HepG2 (cell line): ENCODE data around the gene GSDMA. TPM values are rescaled to one million over a fixed set of nuclear protein-coding genes. Genes with fewer than 3 reads are reported as not detected.

Experiments used
- ATAC-seq: fragments of 200-7000 bp; cut with Tn5 transposase; 3 replicates; pipeline ENCODE4 v1.9.1; 2020; ENCODE audit warnings: mild to moderate bottlenecking, moderate library complexity
- BruUV-seq: library from RNA; stranded (reverse); fragments of 400-500 nt; replicated peaks from 2 replicates; lab custom pipeline; 2021; lab: Mats Ljungman, UMichigan
- CTCF ChIA-PET: fragments of 300-600 bp; formaldehyde crosslinking; extraction: SDS; loops from one replicate; lab custom pipeline; 2021; ENCODE audit warnings: low total read pairs, inconsistent platforms, low intra/inter-chr PET ratio; lab: Yijun Ruan, JAX
- POLR2A ChIA-PET: fragments of 350-600 bp; sonication (Branson Sonifier 250); formaldehyde crosslinking; loops from one replicate; lab custom pipeline; 2020; ENCODE audit warnings: antibody characterized with exemption, inconsistent platforms; lab: Yijun Ruan, JAX
- DNase-seq: peaks from one replicate; pipeline ENCODE4 v3.0.0-alpha.2; 2015; ENCODE audit warnings: low spot score
- FAIRE-seq: peaks from 3 replicates; lab custom pipeline; 2011; peaks lifted over from hg19 to GRCh38; lab: Jason Lieb, UNC
- H2AFZ ChIP-seq: one replicate; pipeline ENCODE4 v1.6.1; 2011; ENCODE audit warnings: low read length, inconsistent platforms
- H3K27ac ChIP-seq: fragments of 300-600 bp; 3 replicates; pipeline ENCODE4 v1.8.0; 2011; ENCODE audit warnings: mixed run types, mild to moderate bottlenecking, mixed read lengths, low read length, inconsistent platforms; ENCODE audit not compliant: insufficient read depth; ENCODE audit errors: extremely low read length
- H3K27me3 ChIP-seq, 2 experiments: fragments of 200-600 bp in 1 of 2; 2 replicates in 1 of 2; 3 replicates in 1 of 2; pipeline versions ENCODE4 v1.6.0 to v1.8.0; 2011; ENCODE audit warnings: low read length in 2 of 2, mild to moderate bottlenecking in 2 of 2, moderate library complexity in 2 of 2, inconsistent platforms in 1 of 2; ENCODE audit not compliant: insufficient read depth in 2 of 2, control insufficient read depth in 1 of 2
- H3K36me3 ChIP-seq, 2 experiments: fragments of 200-600 bp in 1 of 2; replicated peaks in 1 of 2; 2 replicates in 1 of 2; 3 replicates in 1 of 2; pipeline versions ENCODE4 v1.5.1 to v1.8.0; 2011; ENCODE audit warnings: low read length in 2 of 2, inconsistent platforms in 1 of 2; ENCODE audit not compliant: insufficient read depth in 2 of 2, control insufficient read depth in 1 of 2
- H3K4me1 ChIP-seq: 2 replicates; pipeline ENCODE4 v1.5.1; 2012; ENCODE audit warnings: low read length, inconsistent platforms; ENCODE audit not compliant: insufficient read depth
- H3K4me2 ChIP-seq: 2 replicates; pipeline ENCODE4 v1.6.0; 2011; ENCODE audit warnings: low read depth, low read length, inconsistent platforms
- H3K4me3 ChIP-seq, 3 experiments: fragments of 200-600 bp in 1 of 3; sonication (generic), shearing (Covaris generic) in 1 of 3; replicated peaks in 1 of 3; 2 replicates each; pipeline ENCODE4 v1.5.1; 2011 to 2016; ENCODE audit warnings: low read length in 3 of 3, inconsistent platforms in 2 of 3, low read depth in 2 of 3, mild to moderate bottlenecking in 2 of 3, control low read depth in 1 of 3, mixed read lengths in 1 of 3; ENCODE audit not compliant: insufficient read depth in 1 of 3
- H3K79me2 ChIP-seq: one replicate; pipeline ENCODE4 v1.6.1; 2011; ENCODE audit warnings: low read length, inconsistent platforms; ENCODE audit not compliant: insufficient read depth
- H3K9ac ChIP-seq: 2 replicates; pipeline ENCODE4 v1.6.0; 2011; ENCODE audit warnings: mild to moderate bottlenecking, low read depth, low read length, inconsistent platforms; ENCODE audit not compliant: insufficient read depth
- H3K9me3 ChIP-seq: 2 replicates; pipeline ENCODE4 v1.5.1; 2012; ENCODE audit warnings: mild to moderate bottlenecking, low read length
- H4K20me1 ChIP-seq: 2 replicates; pipeline ENCODE4 v1.6.0; 2011; ENCODE audit warnings: inconsistent platforms, mild to moderate bottlenecking, low read length, moderate library complexity; ENCODE audit not compliant: insufficient read depth
- ARNTL ChIP-seq: sonication (generic); formaldehyde crosslinking; IDR thresholded peaks from 2 replicates; pipeline ENCODE4 v1.4.0; 2020; ENCODE audit warnings: mild to moderate bottlenecking, missing genetic modification reagents
- CENPT ChIP-seq: sonication (generic); formaldehyde crosslinking; IDR thresholded peaks from 2 replicates; pipeline ENCODE4 v1.8.0; 2022; ENCODE audit warnings: low read depth, mild to moderate bottlenecking, moderate library complexity, missing genetic modification reagents
- DZIP1 ChIP-seq: sonication (generic); formaldehyde crosslinking; IDR thresholded peaks from 2 replicates; pipeline ENCODE4 v1.5.0; 2020; ENCODE audit warnings: mild to moderate bottlenecking, missing genetic modification reagents
- NFAT5 ChIP-seq: sonication (generic); formaldehyde crosslinking; IDR thresholded peaks from 2 replicates; pipeline ENCODE4 v1.4.0; 2020; ENCODE audit warnings: missing genetic modification reagents
- NFATC3 ChIP-seq: sonication (generic); formaldehyde crosslinking; IDR thresholded peaks from 2 replicates; pipeline ENCODE4 v1.5.1; 2020; ENCODE audit warnings: mild to moderate bottlenecking, missing genetic modification reagents
- NFIB ChIP-seq: sonication (generic); formaldehyde crosslinking; IDR thresholded peaks from 2 replicates; pipeline ENCODE4 v1.9.0; 2021; ENCODE audit warnings: missing genetic modification reagents, mild to moderate bottlenecking, borderline replicate concordance
- SMARCE1 ChIP-seq: fragments of 450-650 bp; IDR thresholded peaks from 2 replicates; pipeline ENCODE4 v1.6.1; 2017; ENCODE audit warnings: borderline replicate concordance
- SRSF1 ChIP-seq: fragments of 200-400 bp; formaldehyde crosslinking; optimal IDR thresholded peaks from 2 replicates; pipeline ENCODE3; 2017; ENCODE audit warnings: mild to moderate bottlenecking, low read depth, low read length, moderate library complexity
- TAF1 ChIP-seq: sonication (generic); formaldehyde crosslinking; IDR thresholded peaks from 2 replicates; pipeline ENCODE4 v1.4.0; 2020; ENCODE audit warnings: missing genetic modification reagents
- ZKSCAN5 ChIP-seq: sonication (generic); formaldehyde crosslinking; IDR thresholded peaks from 2 replicates; pipeline ENCODE4 v1.5.1; 2020; ENCODE audit warnings: mild to moderate bottlenecking, missing genetic modification reagents
- ZNF160 ChIP-seq: sonication (generic); formaldehyde crosslinking; IDR thresholded peaks from 2 replicates; pipeline ENCODE4 v1.8.0; 2022; ENCODE audit warnings: mild to moderate bottlenecking, inconsistent platforms, missing genetic modification reagents
- ZNF224 ChIP-seq: sonication (generic); formaldehyde crosslinking; IDR thresholded peaks from 2 replicates; pipeline ENCODE4 v1.5.0; 2020; ENCODE audit warnings: mild to moderate bottlenecking, missing genetic modification reagents
- ZNF513 ChIP-seq: sonication (generic); formaldehyde crosslinking; conservative IDR thresholded peaks from 2 replicates; pipeline ENCODE4 v1.5.0; 2020; ENCODE audit warnings: missing genetic modification reagents
- ZNF567 ChIP-seq: sonication (generic); formaldehyde crosslinking; IDR thresholded peaks from 2 replicates; pipeline ENCODE4 v1.8.1; 2023; ENCODE audit warnings: mild to moderate bottlenecking, missing genetic modification reagents, borderline replicate concordance
- ZNF777 ChIP-seq: sonication (generic); formaldehyde crosslinking; IDR thresholded peaks from 2 replicates; pipeline ENCODE4 v1.4.0; 2020; ENCODE audit warnings: missing genetic modification reagents
- ZNF792 ChIP-seq: IDR thresholded peaks from 2 replicates; pipeline ENCODE4 v1.6.1; 2016
- ZSCAN25 ChIP-seq: sonication (generic); formaldehyde crosslinking; IDR thresholded peaks from 2 replicates; pipeline ENCODE4 v1.8.0; 2022; ENCODE audit warnings: mild to moderate bottlenecking, missing genetic modification reagents
- WGBS: methylation state at CpG from one replicate; pipeline ENCODE4 v1.1.6; 2017; ENCODE audit warnings: low lambda C conversion rate; 5-methylcytosine and 5-hydroxymethylcytosine counted together
- in situ Hi-C: cut with HindIII; loops from 2 replicates; pipeline ENCODE4 v1.10.0; 2017; ENCODE audit warnings: low pct_unique_long_range_greater_than_20kb; ENCODE audit not compliant: extremely low pct_ligation_motif_present
- intact Hi-C: fragments of 100-400 bp; cut with micrococcal nuclease; formaldehyde crosslinking; loops from one replicate; pipeline ENCODE4 v1.10.0; 2022; ENCODE audit not compliant: unreplicated experiment
- polyA plus RNA-seq, 8 experiments: library from polyadenylated mRNA; depleted of rRNA in 3 of 8; stranded (reverse) in 7 of 8; unstranded in 1 of 8; fragments of >200 nt; fragmentation: Illumina TruSeq in 4 of 8; extraction: Trizol in 4 of 8; gene quantifications; 2 replicates each; pipeline versions ENCODE4 v1.2.1 to v1.2.3, GENCODE V29; 2011 to 2016; ENCODE audit warnings: low read depth in 4 of 8, missing spikeins in 1 of 8, mixed read lengths in 1 of 8; ENCODE audit not compliant: insufficient read depth in 1 of 8
- total RNA-seq, 5 experiments: library from RNA; depleted of rRNA; stranded (reverse); fragments of >200 nt; fragmentation: Illumina TruSeq; extraction: Trizol; gene quantifications; 2 replicates each; pipeline ENCODE4 v1.2.3, GENCODE V29; 2016; ENCODE audit warnings: low read depth in 1 of 5

GSDMA gene
- total and polyA plus RNA-seq, 2 of the 13 experiments (the other 11 are each of a cell fraction or from before 2014, with no cell fraction given), result not detected

- no TSS peak for BruUV-seq
- no peak for DNase-seq
- H3K27me3 ChIP-seq, result no peaks in the 10 kb centered on the region; a peak in 1 of 5 replicates
- CTCF ChIA-PET, result no interaction called here
- H2AFZ ChIP-seq, result no peak overlapping the region
- no peaks in the 10 kb centered on the region for H3K9me3 ChIP-seq
- in situ Hi-C loops (loop anchor here (5.0 kb wide), 1 partner anchor 48 kb away; no protein-coding TSS in a partner anchor), intact Hi-C loops (loop anchor here (10.0 kb wide), 1 partner anchor 180 kb away; the partner anchor contains the start of gene NR1D1)
- peak overlapping the region; percentile 90 for H3K9ac ChIP-seq
- peaks cover 82% of the 10 kb centered on the region for H3K4me1 ChIP-seq
- no peak for ATAC-seq
- peak overlapping the region; percentile 93 for H3K27ac ChIP-seq
- WGBS, result 45% methylated on average over 3 of the region's 3 CpGs
- H3K4me2 ChIP-seq, result peak overlapping the region; percentile 97
- peak overlapping the region; percentile 24 to 96 (median 72); a peak in 5 of 6 replicates for H3K4me3 ChIP-seq
- no peak for FAIRE-seq
- H3K79me2 ChIP-seq, result peaks cover 50% of the 10 kb centered on the region
- POLR2A ChIA-PET, result interaction anchor here (0.5 to 5.3 kb wide), 9 partner anchors 10 to 186 kb away, joined by 3 to 47 read pairs (median 4); partner anchors contain the start of genes NR1D1 and PSMD3
- H3K36me3 ChIP-seq, result peaks cover 24 to 26% of the 10 kb centered on the region in 2 experiments
- H4K20me1 ChIP-seq, result peaks cover 11% of the 10 kb centered on the region; the same call in 1 of the 2 replicates
- no peak for TF ChIP-seq ZNF567 (CRISPR knock-in tag)
- TF ChIP-seq ZNF224 (CRISPR knock-in tag), result 0 out of 2 replicates have a peak, but pooled peaks have one; percentile 8
- no peak for TF ChIP-seq ARNTL (CRISPR knock-in tag)
- no peak for TF ChIP-seq ZNF513
- peak; percentile 17; the same call in 1 of the 2 replicates for TF ChIP-seq ZSCAN25 (CRISPR knock-in tag)
- TF ChIP-seq SMARCE1, result no peak
- no peak for TF ChIP-seq ZNF160 (CRISPR knock-in tag)
- no peak for TF ChIP-seq ZKSCAN5 (CRISPR knock-in tag)
- no peak for TF ChIP-seq TAF1 (CRISPR knock-in tag)
- TF ChIP-seq ZNF777 (CRISPR knock-in tag), result no peak
- no peak for TF ChIP-seq ZNF792 (CRISPR knock-in tag)
- 0 out of 2 replicates have a peak, but pooled peaks have one; percentile 50 for TF ChIP-seq NFAT5 (CRISPR knock-in tag)
- TF ChIP-seq DZIP1 (CRISPR knock-in tag), result no peak
- TF ChIP-seq SRSF1, result no peak
- TF ChIP-seq NFIB (CRISPR knock-in tag), result no peak
- TF ChIP-seq CENPT (CRISPR knock-in tag), result no peak
- TF ChIP-seq NFATC3 (CRISPR knock-in tag), result no peak
These were observed 38.1 kb upstream of the GSDMA start for GRCh38 chr17:39924691-39925055.
